Measurements from ENCODE around the gene FATE1.

Gene FATE1

DNA sequence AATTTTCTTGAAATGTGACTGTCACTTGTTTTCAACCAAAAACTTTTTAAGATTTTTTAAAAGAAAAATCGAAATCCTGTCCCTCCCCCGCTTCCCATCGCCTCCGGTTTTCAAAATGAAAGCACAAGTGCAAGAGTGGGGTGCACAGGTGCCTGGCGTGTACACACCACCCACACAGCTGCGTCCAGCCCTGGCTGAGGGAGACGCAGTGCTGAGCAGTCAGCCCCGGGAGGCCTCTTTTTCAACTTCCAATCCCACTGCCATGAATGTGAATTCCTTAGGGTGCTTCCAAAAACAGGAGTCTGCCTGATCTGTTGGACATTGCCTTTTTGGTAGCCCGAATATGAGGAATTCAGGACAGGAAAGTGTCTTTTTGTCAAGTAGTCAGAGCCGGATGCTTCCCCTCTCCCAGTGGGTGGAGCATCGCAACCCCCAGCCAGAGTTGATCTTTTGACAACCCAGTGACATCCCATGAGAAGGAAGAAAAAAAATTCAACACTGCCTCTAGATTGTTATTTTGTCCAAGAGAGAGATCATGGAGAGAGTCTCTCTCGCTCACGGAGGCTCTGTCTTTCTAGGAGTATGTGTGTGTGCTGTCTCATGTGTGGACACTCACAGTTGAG lies 11.7 kb upstream of the FATE1 start:
- DNase-seq (ENCODE audit: low read depth) = no peak

DNA sequence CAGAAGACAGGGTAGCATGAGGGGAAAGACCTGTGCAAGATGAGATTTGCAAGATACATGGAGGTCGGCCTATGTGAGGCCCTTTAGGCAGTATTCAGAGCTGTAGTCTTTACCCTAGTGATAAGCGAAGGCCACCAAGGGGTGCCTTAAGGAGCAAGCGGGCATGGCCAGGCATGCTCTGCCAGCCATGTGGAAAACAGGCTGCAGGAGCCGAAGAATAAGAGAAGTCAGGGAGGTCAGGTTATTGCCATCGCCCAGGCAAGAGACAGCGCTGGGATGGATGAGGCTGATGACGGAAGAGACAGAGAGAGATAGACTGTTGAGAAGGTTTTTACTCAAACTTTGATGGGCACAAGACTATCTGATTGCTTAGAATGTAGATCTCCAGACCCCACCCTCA lies 7.0 kb upstream of the FATE1 start:
- no peak for DNase-seq (ENCODE audit: low read depth)

DNA sequence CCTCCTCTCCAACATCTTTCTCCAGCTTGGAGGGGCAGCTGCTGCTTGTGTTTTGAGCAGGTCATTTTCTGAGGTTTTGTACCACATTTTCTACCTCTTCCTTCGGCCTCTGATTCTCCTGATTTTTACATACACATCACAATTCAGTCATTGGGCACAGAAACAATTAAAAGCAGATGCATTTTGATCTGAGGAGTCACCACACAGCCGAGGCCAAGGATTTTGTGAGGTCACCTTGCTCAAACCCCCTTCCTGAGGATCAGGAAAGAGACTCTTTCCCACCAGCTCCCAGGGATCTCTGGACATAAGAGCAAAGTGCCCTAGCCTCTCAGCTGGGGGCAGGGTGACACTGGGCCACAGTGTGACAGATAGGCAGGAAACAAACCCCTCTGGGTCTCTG lies 5.4 kb upstream of the FATE1 start:
- DNase-seq (ENCODE audit: low read depth) = no peak

DNA sequence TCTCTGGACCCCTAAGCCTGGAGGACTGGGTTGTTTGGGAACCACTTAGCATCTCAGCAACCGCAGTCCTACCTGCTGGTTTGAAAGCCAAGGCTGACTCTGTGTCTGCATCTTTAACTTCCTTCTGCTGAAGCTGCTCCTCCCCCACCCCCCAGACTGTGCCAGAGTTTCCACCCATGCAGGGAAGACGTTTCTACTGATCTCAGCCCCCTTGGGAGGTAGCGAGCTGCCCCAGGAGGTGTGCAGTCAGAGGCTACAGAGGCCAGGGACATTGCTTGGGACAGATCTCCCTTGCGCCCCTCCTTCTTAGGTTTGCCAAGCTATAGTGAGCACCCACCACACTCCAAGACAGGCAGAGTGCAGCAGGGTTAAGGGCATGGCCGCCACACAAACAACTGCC lies 4.7 kb upstream of the FATE1 start:
- DNase-seq (ENCODE audit: low read depth) = no peak

DNA sequence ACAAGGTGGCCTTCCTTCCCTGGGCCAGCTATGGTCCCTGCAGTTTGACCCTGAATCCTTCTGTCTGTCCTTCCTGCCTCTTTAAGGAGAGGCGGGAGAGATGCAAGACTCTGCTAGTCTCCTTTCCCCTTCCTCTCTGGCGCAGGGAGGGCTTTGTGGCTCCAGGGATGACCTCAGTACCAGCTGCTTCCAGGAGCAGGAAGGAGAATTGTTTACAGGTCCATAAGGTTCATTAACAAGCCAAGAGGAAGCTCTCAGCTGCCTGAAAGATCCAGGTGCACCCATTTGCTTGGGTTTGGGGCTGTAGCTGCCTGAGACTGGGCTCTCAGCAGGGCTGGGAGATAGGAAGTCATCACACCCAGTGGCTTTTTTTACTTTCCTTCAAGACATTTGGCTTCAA lies 4.0 kb upstream of the FATE1 start:
- DNase-seq (ENCODE audit: low read depth) = no peak

DNA sequence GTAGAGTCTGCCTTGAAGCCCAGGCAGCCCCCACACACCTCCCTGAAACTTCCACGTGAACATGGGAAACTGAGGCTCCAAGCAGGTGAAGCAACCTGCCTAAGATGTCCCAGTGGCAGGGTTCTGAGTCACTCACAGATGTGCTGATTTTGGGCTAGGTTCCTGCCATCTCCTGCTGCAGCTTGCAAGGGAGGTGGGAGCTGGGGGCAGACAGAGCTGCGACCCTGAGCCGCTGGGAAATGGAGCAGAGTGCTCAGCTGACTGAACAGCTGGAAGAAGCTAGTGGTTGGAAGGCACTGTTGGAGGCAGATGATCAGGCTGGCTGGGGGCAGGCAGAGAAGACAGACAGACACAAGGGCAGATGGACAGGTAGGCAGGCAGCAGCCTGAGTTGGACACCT lies 3.6 kb upstream of the FATE1 start:
- no peak for DNase-seq (ENCODE audit: low read depth)

DNA sequence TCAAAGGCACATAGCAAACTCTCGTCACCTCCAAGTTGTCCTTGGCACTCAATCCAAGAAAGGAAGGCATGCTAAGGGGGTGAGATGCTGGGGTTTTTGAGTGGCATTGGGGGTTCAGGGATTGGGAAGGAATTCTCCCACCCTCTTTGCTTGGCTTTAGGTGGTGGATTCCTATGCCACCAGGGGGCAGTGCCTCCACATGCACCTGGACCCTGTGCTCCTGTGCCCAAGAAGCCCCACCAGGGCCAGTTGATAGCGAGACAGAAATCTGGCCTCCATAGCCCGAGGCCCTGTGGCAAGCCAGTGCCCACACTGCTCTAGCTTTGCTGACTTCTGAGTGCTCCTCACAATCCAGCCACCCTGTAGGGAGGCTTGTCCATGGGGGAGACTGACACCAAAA lies 2.0 kb upstream of the FATE1 start:
- no peak for DNase-seq (ENCODE audit: low read depth)

DNA sequence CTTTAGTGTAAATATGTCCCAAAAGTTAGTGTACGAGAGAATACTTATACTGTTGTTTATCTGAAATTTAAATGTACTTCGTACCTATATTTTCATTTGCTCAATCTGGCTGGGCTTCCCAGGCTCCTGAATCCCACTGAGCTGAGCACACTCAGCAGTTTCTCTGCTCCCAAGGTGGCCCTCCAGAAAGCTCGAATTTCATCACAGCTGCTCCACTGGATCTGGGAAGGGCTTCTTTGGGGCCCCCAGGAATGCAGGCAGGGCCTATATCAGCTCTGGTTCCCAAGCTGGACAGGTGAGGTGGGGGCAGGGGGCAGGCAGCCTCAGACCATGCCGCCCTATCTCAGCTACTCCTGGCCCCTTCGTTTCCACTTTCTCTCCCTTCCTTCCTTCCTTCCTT lies 1.5 kb upstream of the FATE1 start:
- no peak for DNase-seq (ENCODE audit: low read depth)

DNA sequence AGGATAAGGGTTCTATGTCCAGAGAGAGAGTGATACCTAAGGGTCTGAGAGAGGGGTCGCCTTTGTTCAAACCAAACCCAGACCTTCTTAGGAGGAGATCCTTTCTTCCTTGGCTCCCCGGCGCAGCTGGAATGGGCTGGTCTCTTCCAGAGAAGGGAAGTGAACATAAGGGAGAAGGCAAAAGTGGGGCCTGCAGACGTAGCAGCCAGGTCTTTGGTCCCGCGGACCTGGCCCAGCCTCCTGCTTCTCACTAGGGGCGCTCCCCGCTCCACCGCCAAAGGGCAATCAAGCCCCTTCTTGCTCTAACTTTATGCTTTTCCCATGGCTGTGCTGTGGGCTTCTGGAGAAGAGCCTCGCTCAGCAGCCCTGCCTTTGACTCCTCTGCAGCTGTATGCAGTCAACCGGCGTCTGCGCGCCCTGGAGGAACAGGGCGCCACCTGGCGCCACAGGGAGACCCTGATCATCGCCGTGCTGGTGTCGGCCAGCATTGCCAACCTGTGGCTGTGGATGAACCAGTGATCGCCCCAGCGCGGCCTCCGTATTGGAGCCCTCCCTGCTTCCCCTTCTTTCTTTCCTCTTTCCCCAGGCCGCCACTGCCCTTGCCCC lies 6.5 kb downstream of the FATE1 start:
- DNase-seq (ENCODE audit: low read depth) = no peak

DNA sequence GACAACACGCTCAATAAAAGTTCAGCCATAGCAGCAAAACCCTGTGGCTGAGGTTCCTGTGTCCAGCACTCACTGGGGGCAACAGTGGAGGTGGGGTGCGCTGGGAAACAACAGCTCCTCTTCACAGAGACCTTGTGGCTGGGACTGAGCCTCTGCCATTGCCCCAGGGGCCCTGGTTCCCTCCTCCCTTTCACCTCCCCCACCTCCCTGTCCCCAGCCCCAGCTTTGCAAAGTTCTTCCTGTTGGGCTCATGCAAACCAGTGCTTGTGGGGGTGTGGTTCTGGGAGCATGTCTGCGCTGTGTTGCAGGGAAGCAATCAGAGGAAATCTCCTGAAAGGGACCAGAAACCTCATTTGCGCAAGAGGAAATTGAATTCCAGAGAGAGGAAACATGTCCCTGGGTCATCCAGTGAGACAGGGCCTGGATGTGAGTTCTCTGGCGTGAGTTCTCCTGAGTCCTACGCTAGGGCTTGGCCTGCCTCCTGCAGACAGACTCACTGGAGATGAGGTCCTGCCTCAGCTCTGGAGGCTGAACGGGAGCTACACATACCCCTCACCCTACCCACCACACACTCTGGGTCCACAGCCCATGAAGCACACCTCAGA lies 7.4 kb downstream of the FATE1 start:
- no peak for DNase-seq (ENCODE audit: low read depth)

DNA sequence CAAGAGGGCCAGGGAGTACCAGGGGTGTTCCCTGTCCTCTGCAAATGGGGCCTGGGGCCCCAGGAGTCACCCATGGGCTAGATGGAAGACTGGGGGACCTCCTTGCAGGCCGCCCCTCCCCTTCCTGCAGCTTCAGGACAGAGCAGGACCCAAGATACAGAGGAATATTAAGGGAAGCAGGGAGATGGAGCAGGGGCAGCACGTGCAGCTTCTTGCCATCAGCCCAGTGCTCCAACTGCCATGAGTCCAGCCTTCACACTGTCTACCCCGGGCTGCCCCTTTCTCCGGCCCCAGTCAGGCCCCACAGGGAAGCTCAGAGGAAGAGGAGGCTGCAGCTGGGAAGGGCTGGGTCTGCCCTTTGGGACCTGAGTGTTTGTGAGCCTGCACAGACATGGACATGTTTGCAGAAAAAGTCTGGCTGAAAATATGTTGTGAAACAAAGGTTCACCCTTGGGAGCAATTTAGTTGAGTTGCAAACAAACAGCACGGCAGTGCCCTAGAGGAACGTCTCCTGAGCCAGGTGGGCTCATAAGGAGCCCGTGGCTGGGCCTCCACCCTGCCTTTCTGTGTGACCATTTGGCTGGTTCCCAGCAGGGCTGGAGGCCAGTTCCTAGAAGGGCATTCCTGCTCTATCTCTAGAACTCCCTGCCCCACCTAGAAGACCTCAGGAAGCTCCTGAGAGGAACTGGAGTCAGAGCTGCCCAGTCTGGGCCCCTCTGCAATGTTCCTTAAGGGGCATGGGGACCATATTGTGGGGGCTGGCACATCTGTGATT lies 8.9 kb downstream of the FATE1 start:
- DNase-seq (ENCODE audit: low read depth) = no peak

DNA sequence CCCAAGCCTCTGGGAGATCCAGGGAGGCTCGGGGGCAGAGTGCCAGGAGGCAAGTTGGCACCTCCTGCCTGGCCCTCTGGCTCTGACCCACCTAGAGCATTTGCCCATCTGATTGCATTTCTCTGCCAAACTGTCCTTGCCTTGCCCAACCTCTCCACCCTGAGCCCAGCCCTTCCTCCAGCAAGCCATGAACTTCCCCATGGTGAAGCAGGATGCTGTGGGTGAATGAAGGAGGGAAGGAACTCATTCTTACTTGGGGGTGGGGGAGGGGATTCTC lies 9.4 kb downstream of the FATE1 start:
- DNase-seq (ENCODE audit: low read depth) = no peak

DNA sequence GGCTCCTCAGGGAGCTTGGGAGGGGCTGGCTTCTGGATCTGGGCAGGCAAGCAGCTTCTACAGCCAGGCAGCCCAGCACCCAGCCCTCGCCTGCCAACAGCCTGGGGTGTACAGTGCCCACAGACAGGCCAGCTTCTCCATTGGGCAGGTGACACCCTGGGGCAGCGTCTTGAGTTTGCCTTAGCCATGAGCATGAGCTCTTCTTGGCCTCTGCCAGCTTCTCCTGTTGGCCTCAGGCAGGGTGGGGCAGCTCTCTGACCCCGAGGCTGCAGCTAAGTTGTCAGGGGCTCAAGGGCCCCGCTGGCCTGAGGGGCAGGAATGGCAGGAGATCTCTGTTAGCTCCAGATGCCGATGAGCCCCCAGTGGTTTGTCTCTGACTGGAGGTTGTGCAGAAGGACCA lies 10.9 kb downstream of the FATE1 start:
- no peak for DNase-seq (ENCODE audit: low read depth)

DNA sequence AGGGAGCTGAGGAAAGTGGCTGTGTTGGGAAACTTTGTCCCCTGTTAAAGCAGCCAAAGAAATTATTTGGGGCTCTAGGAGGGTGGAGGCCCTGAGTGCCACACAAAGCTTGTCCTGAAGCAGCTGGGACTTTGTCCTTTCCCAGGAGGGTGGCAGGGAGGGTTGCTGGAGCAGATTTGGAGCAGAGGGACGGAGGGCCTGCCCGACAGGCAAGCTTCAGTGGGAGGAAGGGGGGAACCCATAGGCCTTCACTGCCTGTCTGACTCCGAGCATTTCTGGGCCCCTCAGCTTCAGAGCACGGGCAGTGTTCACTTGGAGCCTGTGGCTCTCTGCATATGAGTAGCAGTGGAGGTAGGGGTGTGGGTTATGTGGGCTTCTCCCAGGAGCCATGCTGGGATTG lies 11.5 kb downstream of the FATE1 start:
- no peak for DNase-seq (ENCODE audit: low read depth)

DNA sequence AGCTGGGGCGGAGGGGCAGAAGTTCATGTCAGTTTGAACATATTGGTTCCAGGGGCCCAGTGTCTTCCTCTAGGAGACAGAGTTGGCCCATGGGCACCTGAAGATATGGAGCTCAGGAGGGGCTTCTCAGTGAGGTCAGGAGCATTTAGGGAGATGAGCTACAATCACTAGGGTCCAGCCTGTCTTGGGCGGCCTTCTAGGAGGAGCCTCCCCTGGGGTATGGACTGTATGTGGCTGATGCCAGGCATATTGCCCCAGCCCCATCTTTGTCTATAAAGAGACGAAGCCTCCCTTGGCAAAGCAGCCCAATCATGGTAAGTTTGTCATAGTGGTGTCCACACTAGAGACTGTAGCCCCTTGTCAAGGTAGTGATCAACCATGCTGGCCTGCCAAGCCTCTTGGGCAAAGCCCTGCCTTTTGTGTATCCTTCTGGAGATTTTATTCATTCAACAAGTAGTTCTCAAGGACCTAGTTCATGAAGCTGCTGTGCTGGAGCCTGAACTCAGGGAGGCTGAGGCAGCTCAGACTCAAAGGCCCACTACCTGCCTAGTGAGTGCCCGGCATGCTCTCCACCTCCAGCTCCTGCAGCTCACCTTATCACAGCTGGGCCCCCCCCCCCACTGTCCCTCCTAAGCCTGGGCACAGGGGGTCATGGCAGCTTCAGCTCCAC lies 13.4 kb downstream of the FATE1 start:
- no peak for DNase-seq (ENCODE audit: low read depth)

DNA sequence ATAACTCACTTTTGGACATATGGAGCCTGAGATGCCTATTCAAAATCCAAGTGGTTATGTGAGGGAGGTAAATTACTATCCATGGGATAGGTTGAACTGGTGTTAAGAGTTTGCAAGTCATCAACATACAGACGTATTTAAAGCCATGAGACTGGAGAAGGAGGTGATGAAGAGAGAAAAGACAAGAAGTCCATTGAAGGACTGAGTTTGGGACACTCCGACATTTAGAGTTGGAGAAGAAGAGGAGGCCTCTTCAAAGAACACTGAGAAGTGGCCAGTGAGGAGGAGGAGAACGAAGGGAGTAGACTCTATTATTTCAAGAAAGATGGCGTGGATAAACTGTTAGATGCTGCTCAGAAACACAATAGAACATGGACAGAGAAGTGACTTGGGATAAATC lies 18.6 kb downstream of the FATE1 start, which contains the start of gene CNGA2:
CNGA2 (plus strand) TSS at position 301 of the 400 bp plus-strand sequence. CDS start 3,738 bp downstream, outside the sequence.
- no peak for DNase-seq (ENCODE audit: low read depth)

DNA sequence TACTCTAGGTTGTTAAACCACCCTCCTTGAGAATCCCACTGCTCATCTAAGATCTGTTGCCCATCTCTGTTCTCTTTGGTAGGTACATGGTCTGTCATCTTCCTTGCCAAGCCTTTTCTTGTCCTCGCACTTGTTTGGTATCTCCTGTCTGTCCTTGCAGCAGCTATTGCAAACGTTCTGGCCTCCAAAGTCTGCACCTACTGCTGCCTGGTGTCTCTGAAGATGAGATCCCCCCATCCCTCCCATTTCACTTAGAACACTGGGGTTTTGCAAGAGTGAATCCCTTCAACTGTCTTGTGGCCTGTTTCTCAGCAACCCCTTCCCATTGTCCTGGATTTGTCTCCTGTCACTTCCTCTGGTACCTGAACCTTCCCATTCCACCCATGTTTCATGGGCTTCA lies 19.4 kb downstream of the FATE1 start:
- no peak for DNase-seq (ENCODE audit: low read depth)

DNA sequence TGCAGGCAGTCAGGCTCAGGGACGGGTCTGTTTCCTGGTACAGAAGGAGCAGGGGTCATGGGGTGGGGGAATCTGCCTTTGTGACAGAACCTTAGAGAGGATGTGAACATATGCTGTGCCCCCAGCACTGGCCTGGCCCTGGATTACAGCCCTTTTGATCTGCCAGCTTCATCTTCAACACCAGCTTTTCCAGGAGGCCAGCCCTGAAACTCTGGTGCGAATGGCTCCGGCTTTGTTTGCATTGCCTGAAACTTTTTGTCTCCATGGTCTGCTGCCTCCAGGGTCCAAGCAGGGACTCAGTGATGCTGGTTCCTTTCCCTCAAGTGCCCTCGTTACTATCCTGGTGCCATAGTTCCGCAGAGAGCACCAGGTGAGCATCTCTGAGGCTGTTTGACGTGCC lies 20.9 kb downstream of the FATE1 start:
- DNase-seq (ENCODE audit: low read depth) = no peak

DNA sequence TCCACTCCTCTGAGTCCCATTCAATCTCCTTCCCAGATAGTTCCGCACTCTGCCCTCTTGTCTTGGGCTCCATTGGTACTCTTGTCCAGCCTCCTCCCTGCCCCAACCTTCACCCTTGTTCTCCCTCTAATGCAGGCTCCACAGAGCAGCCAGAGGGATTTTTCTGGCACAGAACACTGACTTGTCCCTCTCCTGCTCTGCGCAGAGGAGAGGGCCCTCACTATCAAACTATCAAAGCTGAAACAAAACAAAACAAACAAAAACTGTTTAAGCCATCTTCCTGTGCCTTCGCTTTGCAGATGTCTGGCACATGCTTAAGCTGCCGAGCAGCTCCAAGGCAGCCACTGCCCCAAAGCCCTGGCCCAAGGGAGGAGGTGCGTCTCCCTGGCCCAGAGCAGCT lies 21.7 kb downstream of the FATE1 start:
- no peak for DNase-seq (ENCODE audit: low read depth)

DNA sequence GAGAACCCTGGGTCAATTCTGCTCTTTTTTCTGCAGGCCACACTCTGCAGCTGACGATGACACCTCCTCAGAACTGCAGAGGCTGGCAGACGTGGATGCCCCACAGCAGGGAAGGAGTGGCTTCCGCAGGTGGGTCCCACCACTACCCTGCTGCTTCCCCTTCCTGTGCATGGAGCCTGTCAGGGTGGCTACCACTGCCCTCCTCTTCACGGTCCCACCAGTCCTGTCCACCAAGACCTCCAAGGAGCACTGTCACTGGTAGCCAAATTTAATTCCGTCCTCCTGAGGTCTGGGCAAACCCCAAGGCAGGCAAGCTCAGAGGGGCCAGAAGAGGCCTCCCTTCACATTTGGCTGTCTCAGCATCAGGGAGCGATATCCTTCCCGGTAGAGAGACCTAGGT lies 22.9 kb downstream of the FATE1 start:
- no peak for DNase-seq (ENCODE audit: low read depth)

DNA sequence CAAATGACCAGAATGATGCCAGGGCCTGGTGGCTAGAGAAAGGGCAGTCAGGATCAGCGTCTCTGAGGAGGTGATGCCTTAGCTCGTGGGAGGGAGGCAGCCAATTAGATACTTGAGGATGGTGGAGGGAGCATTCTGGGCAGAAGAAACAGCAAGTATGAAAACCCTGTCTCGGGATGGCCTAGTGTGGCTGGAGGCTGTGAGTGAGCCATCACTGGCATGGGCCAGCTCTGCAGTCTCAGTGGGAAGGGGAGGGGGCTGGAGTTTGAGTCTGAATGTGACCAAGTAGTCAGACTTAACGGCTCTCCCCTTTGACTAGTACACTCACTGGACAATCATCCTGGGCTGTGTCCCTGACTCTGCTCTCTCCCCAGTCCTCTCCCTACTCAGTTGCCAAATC lies 25.8 kb downstream of the FATE1 start:
- no peak for DNase-seq (ENCODE audit: low read depth)

DNA sequence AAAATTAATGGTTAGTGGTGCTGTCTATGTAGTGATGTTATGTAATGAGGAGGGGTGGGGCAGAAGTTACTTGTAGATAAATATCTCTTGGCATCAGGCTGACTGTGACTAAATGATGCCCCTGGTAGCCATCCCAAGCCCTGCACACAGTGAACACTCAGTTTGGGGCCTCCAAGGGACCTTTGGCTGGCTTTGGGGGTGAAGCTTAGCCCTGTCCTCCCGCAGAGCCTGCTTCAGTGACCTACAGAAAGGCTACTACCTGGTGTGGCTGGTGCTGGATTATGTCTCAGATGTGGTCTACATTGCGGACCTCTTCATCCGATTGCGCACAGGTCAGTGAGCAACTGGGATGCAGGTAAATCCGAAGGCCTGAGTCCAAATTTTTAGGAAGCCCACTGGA lies 26.5 kb downstream of the FATE1 start:
- no peak for DNase-seq (ENCODE audit: low read depth)
